ENCODE measurements around the gene KCNH3.

- TF ChIP-seq POLR2A (IDR thresholded peaks at IDR 0.05; ENCODE audit: low read depth, low read length) (peak; percentile 97), TAF1 (IDR thresholded peaks at IDR 0.05; ENCODE audit: low read depth, low read length) (peak; percentile 94), POLR2AphosphoS5 (IDR thresholded peaks at IDR 0.05; ENCODE audit: low read depth, low read length) (peak; percentile 98), PAX5 (IDR thresholded peaks at IDR 0.05; ENCODE audit: insufficient read depth, low read length, severe bottlenecking) (no peak), SPI1 (IDR thresholded peaks at IDR 0.05; ENCODE audit: low read depth, low read length) (no peak)
Measured at GRCh38 chr12:49567611-49568441, 29.0 kb downstream of the KCNH3 start, which contains the start of gene MCRS1.
